GM12864 (cell line): ENCODE data around the gene NSFL1C.
A peak's percentile ranks its signal among the peaks of the same experiment; 100 is the strongest.

Experiments used
- DNase-seq: peaks from one replicate; pipeline ENCODE4 v3.0.0-alpha.2; 2011; ENCODE audit warnings: low read depth
- H3K4me3 ChIP-seq: 2 replicates; pipeline ENCODE4 v1.5.1; 2011; ENCODE audit warnings: mild to moderate bottlenecking, low read depth, low read length, control low read depth
- TF ChIP-seq, protein P1 (sequence below): IDR thresholded peaks from 2 replicates; pipeline ENCODE4 v1.5.1; 2011; ENCODE audit warnings: low read depth, mild to moderate bottlenecking, moderate library complexity, low read length, control low read depth, inconsistent platforms; ENCODE audit errors: missing control alignments

Gene NSFL1C

DNA sequence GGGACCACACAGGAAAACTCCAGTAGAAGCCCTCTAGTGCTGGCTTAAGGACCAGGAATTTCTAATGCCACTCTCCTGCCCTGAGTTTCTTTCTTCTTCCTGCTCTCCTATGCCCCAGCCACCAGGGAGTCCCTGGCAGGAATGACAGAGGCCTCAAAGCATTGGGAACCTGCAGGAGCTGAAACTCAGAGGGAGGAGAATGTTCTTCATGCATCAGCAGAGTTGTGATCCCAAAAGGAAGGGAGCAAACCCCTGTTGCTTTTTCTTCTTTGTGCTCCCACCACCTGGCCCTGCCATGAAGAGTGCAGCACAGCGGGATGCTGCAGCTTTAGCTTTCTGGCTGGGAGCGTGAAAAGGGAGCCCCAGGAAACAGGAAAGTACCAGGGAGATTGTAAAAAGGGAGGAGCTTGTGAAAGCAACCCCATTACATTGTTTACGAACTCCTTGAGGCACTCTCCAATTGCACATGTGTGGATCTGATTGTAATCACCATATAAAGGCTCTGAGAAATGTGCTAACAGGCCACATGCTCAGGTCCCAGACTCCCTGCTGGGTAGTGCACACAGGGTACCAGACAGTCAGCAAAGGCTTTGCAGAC is 39.1 kb downstream of the NSFL1C start:
- no peak overlapping the region for H3K4me3 ChIP-seq
- TF ChIP-seq, protein P1, sequence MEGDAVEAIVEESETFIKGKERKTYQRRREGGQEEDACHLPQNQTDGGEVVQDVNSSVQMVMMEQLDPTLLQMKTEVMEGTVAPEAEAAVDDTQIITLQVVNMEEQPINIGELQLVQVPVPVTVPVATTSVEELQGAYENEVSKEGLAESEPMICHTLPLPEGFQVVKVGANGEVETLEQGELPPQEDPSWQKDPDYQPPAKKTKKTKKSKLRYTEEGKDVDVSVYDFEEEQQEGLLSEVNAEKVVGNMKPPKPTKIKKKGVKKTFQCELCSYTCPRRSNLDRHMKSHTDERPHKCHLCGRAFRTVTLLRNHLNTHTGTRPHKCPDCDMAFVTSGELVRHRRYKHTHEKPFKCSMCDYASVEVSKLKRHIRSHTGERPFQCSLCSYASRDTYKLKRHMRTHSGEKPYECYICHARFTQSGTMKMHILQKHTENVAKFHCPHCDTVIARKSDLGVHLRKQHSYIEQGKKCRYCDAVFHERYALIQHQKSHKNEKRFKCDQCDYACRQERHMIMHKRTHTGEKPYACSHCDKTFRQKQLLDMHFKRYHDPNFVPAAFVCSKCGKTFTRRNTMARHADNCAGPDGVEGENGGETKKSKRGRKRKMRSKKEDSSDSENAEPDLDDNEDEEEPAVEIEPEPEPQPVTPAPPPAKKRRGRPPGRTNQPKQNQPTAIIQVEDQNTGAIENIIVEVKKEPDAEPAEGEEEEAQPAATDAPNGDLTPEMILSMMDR = no peak
- DNase-seq = no peak

DNA sequence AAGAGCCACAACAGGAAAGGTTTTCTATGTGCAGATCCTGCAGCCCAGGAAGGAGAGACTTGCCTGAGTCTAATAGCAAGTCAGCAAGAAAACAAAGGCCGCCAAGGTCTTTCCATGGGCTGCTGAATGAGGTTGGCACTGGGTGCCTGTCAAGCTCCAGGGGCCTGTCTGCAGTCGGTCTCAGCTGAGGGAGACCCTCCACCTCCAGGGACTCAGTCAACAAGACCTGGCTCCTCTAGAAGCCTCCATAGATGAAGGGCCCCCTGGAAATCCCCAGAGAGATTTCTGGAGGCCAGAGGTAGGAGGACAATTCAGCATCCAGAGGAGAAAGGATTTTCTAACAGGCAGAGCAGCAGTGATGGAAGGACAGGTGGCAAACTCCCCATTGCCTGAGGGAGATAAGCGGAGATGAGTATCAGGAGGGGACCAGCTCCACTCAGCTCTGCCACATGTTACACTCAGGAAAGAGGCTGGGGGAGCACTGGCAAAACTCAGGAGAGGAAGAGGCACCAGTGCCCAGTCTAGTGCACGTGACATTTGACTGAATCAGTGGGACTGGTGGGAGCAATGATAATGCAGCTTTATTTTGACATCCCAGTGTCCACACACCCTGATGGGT is 40.3 kb downstream of the NSFL1C start:
- TF ChIP-seq, protein P1 = no peak
- no peak for DNase-seq
- no peak overlapping the region for H3K4me3 ChIP-seq

DNA sequence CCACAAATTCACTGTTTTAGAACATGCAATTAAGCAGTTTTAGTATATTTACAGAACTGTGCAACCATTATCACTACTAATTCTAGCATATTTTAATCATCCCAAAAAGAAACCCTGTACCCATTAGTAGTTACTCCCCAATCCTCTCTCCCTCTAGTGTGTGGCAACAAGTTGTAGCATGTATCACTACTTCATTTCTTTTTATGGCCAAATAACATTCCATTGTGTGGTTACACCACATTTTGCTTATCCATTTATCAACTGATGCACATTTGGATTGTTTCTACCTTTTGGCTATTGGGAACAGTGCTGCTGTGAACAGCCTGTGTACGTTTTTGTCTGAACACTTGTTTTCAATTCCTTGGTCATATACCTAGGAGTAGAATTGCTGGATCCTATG is 42.3 kb downstream of the NSFL1C start:
- DNase-seq = no peak
- no peak overlapping the region for H3K4me3 ChIP-seq
- TF ChIP-seq, protein P1 = no peak

DNA sequence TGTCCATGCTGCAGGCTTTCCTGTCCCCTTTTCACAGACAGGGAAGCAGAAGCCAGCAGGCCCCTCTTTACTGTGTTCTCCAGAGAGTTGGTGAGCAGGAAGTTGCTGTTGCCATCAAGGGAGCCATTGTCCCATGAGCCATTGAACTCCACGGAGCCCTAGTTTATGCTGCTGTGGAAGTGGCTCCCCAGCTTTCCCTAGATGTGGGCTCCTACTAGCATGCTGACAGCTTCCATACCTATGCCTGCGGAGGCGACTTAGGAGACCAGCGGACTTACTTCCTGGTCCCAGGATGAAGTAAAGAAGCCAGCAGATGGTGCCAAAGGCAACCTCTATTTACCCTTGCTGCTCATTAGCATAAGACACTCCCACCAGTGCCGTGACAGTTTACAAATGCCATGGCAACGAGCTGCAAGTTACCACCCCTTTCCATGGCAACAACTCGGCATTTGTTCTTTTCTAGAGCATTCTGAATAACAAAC is 43.0 kb downstream of the NSFL1C start:
- DNase-seq = no peak
- no peak overlapping the region for H3K4me3 ChIP-seq
- TF ChIP-seq, protein P1 = peak; percentile 19

DNA sequence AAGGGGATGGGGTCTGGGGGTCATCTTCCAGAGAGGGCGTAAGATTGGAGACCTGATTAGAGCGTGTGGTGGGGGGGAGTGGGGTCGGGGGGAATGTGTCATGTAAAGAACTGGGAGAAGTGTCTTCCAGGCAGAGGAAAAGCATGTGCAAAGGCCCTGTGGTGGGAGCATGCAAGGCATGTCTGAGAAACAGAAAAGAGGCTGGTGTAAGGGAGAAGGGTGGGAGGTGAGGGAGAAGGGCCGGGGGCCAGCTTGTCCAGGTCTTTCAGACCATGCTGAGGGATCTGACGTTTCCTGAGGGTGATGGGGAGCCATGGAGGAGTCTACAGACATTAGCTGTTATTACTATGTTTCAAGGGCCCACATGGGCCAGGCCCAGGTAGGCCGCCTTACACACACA is 43.4 kb downstream of the NSFL1C start:
- no peak overlapping the region for H3K4me3 ChIP-seq
- DNase-seq = no peak
- TF ChIP-seq, protein P1 = no peak

DNA sequence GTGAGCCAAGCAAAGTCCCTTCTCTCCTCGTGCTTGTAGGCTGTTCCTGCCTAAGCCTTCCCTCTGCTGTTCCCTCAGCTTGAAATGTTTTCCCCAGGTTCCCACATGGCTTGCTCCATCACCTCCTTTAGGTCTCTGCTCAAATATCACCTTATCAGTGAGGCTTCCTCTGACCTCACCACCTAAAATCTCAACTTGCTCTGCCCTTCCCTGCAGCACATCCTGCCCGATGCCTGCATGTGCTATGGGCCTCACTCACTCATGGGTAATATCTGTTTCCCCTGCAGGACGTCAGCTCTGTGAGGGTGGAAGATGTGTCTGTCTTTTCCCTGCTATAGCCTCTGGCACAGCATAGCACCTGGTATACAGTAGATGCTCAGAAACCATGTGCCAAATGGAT is 43.9 kb downstream of the NSFL1C start:
- TF ChIP-seq, protein P1 = no peak
- no peak overlapping the region for H3K4me3 ChIP-seq
- DNase-seq = no peak

DNA sequence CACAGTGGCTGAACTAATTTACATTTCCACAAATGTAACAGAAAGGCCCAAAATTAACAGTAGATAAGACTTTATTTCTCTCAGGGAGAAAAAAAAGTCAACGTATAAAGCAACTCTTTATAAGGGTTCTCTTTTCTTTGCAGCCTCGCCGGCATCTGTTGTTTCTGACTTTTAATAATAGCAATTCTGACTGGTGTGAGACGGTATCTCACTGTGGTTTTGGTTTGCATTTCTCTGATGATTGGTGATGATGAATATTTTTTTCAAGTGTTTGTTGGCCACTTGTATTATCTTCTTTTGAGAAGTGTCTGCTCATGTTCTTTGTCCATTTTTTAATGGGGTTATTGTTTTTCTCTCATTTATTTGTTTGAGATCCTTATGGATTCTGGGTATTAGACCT is 46.6 kb downstream of the NSFL1C start:
- no peak overlapping the region for H3K4me3 ChIP-seq
- DNase-seq = no peak
- TF ChIP-seq, protein P1 = no peak
